IMR-90 (cell line): ENCODE results near the gene CLSTN1. TPM values are rescaled to one million over a fixed set of nuclear protein-coding genes. Genes with fewer than 3 reads are reported as not detected.

Source experiments
- ATAC-seq: fragments of 200-7000 bp; cut with Tn5 transposase; 2 replicates; pipeline ENCODE4 v1.9.1; 2020; ENCODE audit warnings: low read depth, mild to moderate bottlenecking, moderate library complexity
- BruUV-seq: library from RNA; stranded (reverse); fragments of 400-500 nt; replicated peaks from 2 replicates; lab custom pipeline; 2021; lab: Mats Ljungman, UMichigan
- CTCF ChIA-PET: fragments of 300-600 bp; formaldehyde crosslinking; extraction: SDS; loops from one replicate; lab custom pipeline; 2021; ENCODE audit warnings: antibody characterized with exemption; lab: Yijun Ruan, JAX
- POLR2A ChIA-PET: fragments of 300-600 bp; sonication (Branson Sonifier 250); formaldehyde crosslinking; loops from one replicate; lab custom pipeline; 2022; ENCODE audit warnings: antibody characterized with exemption; ENCODE audit not compliant: unreplicated experiment; lab: Charles Lee
- DNase-seq: peaks from one replicate; pipeline ENCODE4 v3.0.0; 2013
- H2AFZ ChIP-seq: replicated peaks from 2 replicates; pipeline ENCODE3; 2013; ENCODE audit warnings: low read length, mild to moderate bottlenecking; ENCODE audit not compliant: poor library complexity
- H2AK5ac ChIP-seq: 2 replicates; pipeline ENCODE4 v1.6.1; 2013; ENCODE audit warnings: low read depth, low read length, inconsistent platforms
- H2AK9ac ChIP-seq: replicated peaks from 2 replicates; pipeline ENCODE3; 2013; ENCODE audit warnings: mild to moderate bottlenecking, low read depth, low read length, moderate library complexity; ENCODE audit not compliant: poor library complexity
- H2BK120ac ChIP-seq: 2 replicates; pipeline ENCODE4 v1.6.1; 2013; ENCODE audit warnings: low read depth, low read length, inconsistent platforms
- H2BK15ac ChIP-seq: 3 replicates; pipeline ENCODE4 v1.6.1; 2013; ENCODE audit warnings: low read depth, low read length, inconsistent platforms
- H2BK20ac ChIP-seq: 2 replicates; pipeline ENCODE4 v1.6.1; 2013; ENCODE audit warnings: low read depth, mild to moderate bottlenecking, inconsistent platforms, low read length, moderate library complexity
- H2BK5ac ChIP-seq: 2 replicates; pipeline ENCODE4 v1.6.1; 2013; ENCODE audit warnings: mild to moderate bottlenecking, low read depth, low read length, inconsistent platforms; ENCODE audit not compliant: poor library complexity, severe bottlenecking
- H3K14ac ChIP-seq: replicated peaks from 2 replicates; pipeline ENCODE4 v1.6.1; 2013; ENCODE audit warnings: low read depth, low read length, inconsistent platforms
- H3K18ac ChIP-seq: 2 replicates; pipeline ENCODE4 v1.6.1; 2013; ENCODE audit warnings: low read depth, low read length, control low read depth
- H3K23ac ChIP-seq: 2 replicates; pipeline ENCODE4 v1.6.1; 2013; ENCODE audit warnings: low read depth, low read length, inconsistent platforms
- H3K27ac ChIP-seq: 2 replicates; pipeline ENCODE4 v1.5.1; 2013; ENCODE audit warnings: mild to moderate bottlenecking, control low read depth, low read length; ENCODE audit not compliant: insufficient read depth
- H3K27me3 ChIP-seq: 2 replicates; pipeline ENCODE4 v1.6.1; 2013; ENCODE audit warnings: low read length; ENCODE audit not compliant: control insufficient read depth, insufficient read depth
- H3K36me3 ChIP-seq: 2 replicates; pipeline ENCODE4 v1.6.1; 2013; ENCODE audit warnings: low read length, mixed read lengths; ENCODE audit not compliant: control insufficient read depth, insufficient read depth
- H3K4ac ChIP-seq: 2 replicates; pipeline ENCODE4 v1.6.1; 2013; ENCODE audit warnings: low read depth, low read length, inconsistent platforms
- H3K4me1 ChIP-seq: 2 replicates; pipeline ENCODE4 v1.6.1; 2013; ENCODE audit warnings: low read length, mixed read lengths; ENCODE audit not compliant: control insufficient read depth, insufficient read depth
- H3K4me2 ChIP-seq: 2 replicates; pipeline ENCODE4 v1.6.1; 2013; ENCODE audit warnings: low read depth, mild to moderate bottlenecking, control low read depth, low read length, moderate library complexity
- H3K4me3 ChIP-seq: 2 replicates; pipeline ENCODE4 v1.5.1; 2013; ENCODE audit warnings: low read depth, mild to moderate bottlenecking, control low read depth, low read length, moderate library complexity; ENCODE audit not compliant: insufficient read depth
- H3K56ac ChIP-seq: 2 replicates; pipeline ENCODE4 v1.6.1; 2013; ENCODE audit warnings: low read length, inconsistent platforms; ENCODE audit not compliant: insufficient read depth; ENCODE audit errors: extremely low read depth
- H3K79me1 ChIP-seq, 2 experiments: 2 replicates each; pipeline ENCODE4 v1.6.1; 2013; ENCODE audit warnings: low read length in 2 of 2, inconsistent platforms in 1 of 2, low read depth in 1 of 2
- H3K9ac ChIP-seq: 2 replicates; pipeline ENCODE4 v1.6.1; 2013; ENCODE audit warnings: low read depth, low read length, control low read depth
- H3K9me1 ChIP-seq: 2 replicates; pipeline ENCODE4 v1.6.1; 2013; ENCODE audit warnings: low read length, inconsistent platforms; ENCODE audit not compliant: insufficient read depth
- H3K9me3 ChIP-seq: 2 replicates; pipeline ENCODE4 v1.6.1; 2013; ENCODE audit warnings: low read length; ENCODE audit not compliant: control insufficient read depth, insufficient read depth
- H4K20me1 ChIP-seq: 2 replicates; pipeline ENCODE4 v1.6.1; 2013; ENCODE audit warnings: low read length, inconsistent platforms; ENCODE audit not compliant: insufficient read depth
- H4K5ac ChIP-seq: 2 replicates; pipeline ENCODE4 v1.6.1; 2013; ENCODE audit warnings: mild to moderate bottlenecking, low read depth, low read length, control low read depth
- H4K8ac ChIP-seq, 2 experiments: 2 replicates each; pipeline ENCODE4 v1.6.1; 2013; ENCODE audit warnings: low read depth in 2 of 2, low read length in 2 of 2, control low read depth in 1 of 2, inconsistent platforms in 1 of 2
- H4K91ac ChIP-seq: 2 replicates; pipeline ENCODE4 v1.6.1; 2013; ENCODE audit warnings: low read depth, low read length, inconsistent platforms; ENCODE audit not compliant: insufficient read depth
- CHD1 ChIP-seq: IDR thresholded peaks from 2 replicates; pipeline ENCODE4 v1.6.1; 2012; ENCODE audit warnings: low read depth, low read length, improper control_type of control experiment
- USF2 ChIP-seq: fragments of 150-350 bp; IDR thresholded peaks from 2 replicates; pipeline ENCODE4 v1.6.1; 2017; ENCODE audit warnings: mild to moderate bottlenecking, antibody characterized with exemption, low read length, low read depth
- WGBS, 2 experiments: methylation state at CpG; one replicate each; pipeline versions ENCODE4 v1.1.5 to v1.1.7; 2013; ENCODE audit warnings: missing lambda C conversion rate in 2 of 2; ENCODE audit not compliant: insufficient read length in 1 of 2; ENCODE audit errors: extremely low coverage in 2 of 2; 5-methylcytosine and 5-hydroxymethylcytosine counted together
- dilution Hi-C: fragments of 300-500 bp; cut with HindIII; formaldehyde crosslinking; loops from one replicate; pipeline ENCODE4 v1.14.3; 2018; ENCODE audit warnings: low sequenced_read_pairs; ENCODE audit not compliant: unreplicated experiment
- in situ Hi-C: fragments of 300-500 bp; cut with MboI; formaldehyde crosslinking; loops from 3 replicates; pipeline ENCODE4 v1.14.3; 2019; ENCODE audit warnings: low sequenced_read_pairs, inconsistent platforms, mixed read lengths
- intact Hi-C: fragments of 100-400 bp; cut with micrococcal nuclease; formaldehyde crosslinking; loops from 2 replicates; pipeline ENCODE4 v1.10.0; 2022
- polyA plus RNA-seq, 3 experiments: library from polyadenylated mRNA; depleted of rRNA; stranded (reverse); fragments of >200 nt; gene quantifications; 2 replicates each; pipeline ENCODE4 v1.2.3, GENCODE V29; 2012; ENCODE audit warnings: low replicate concordance in 1 of 3
- total RNA-seq: library from RNA; depleted of rRNA; stranded (reverse); fragments of >200 nt; gene quantifications from 2 replicates; pipeline ENCODE4 v1.2.3, GENCODE V29; 2012

CLSTN1 gene
- total and polyA plus RNA-seq, 2 of the 4 experiments (the other 2 are of a cell fraction): 30.1 to 72.2 TPM

DNA sequence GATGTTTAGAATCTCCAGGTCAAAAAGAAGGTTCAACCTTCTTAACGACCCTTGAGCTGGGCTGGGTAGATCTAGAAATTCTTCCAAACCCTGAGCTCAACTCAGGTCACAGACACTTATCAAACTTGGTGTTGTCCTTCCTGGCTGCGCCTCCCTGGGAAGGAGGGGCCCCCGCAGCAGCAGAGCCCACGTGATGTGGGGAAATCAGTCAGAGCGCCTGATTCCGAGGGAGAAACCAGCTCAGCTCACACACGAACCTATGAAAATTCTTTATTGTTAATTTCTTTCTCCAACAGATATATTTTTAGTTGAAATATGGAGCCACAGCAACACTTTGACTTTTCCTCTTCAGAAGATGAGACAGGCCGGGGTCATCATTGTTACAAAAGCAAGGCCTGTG is 24.3 kb upstream of the CLSTN1 start:
- H3K18ac ChIP-seq: no peak overlapping the region
- H3K79me1 ChIP-seq: no peaks in the 10 kb centered on the region; a peak in 1 of 4 replicates
- no peaks in the 10 kb centered on the region for H3K9me3 ChIP-seq
- H2BK20ac ChIP-seq: no peak overlapping the region
- no peak overlapping the region for H3K27ac ChIP-seq
- no peak overlapping the region for H2AK5ac ChIP-seq
- no peaks in the 10 kb centered on the region for H3K27me3 ChIP-seq
- in situ Hi-C loops (no loop called here), dilution Hi-C loops (no loop called here), intact Hi-C loops (no loop called here)
- no peak overlapping the region for H3K4ac ChIP-seq
- no peaks in the 10 kb centered on the region; the same call in 1 of the 2 replicates for H3K4me1 ChIP-seq
- H4K20me1 ChIP-seq: no peaks in the 10 kb centered on the region
- POLR2A ChIA-PET: interaction anchor here (0.6 kb wide), 1 partner anchor 77 kb away, joined by 4 read pairs; no protein-coding TSS in a partner anchor
- CTCF ChIA-PET: no interaction called here
- H3K9ac ChIP-seq: no peak overlapping the region
- BruUV-seq: no TSS peak
- no peak overlapping the region for H4K91ac ChIP-seq
- no peak overlapping the region for H2AFZ ChIP-seq
- no CpG with 5 or more reads among the region's 8 CpGs for WGBS, 2 experiments
- H3K14ac ChIP-seq: no peak overlapping the region
- no peaks in the 10 kb centered on the region for H3K36me3 ChIP-seq
- H3K23ac ChIP-seq: no peak overlapping the region
- no peak overlapping the region for H3K4me2 ChIP-seq
- no peak overlapping the region for H2BK5ac ChIP-seq
- no peak for DNase-seq
- no peak overlapping the region for H4K8ac ChIP-seq
- no peak overlapping the region for H2BK120ac ChIP-seq
- no peak for ATAC-seq
- H2BK15ac ChIP-seq: no peak overlapping the region
- H4K5ac ChIP-seq: no peak overlapping the region
- no peaks in the 10 kb centered on the region for H3K9me1 ChIP-seq
- no peak overlapping the region for H3K4me3 ChIP-seq
- TF ChIP-seq USF2 (peak; percentile 20; the same call in 1 of the 2 replicates), CHD1 (no peak)
- no peak overlapping the region for H2AK9ac ChIP-seq
- no peak overlapping the region for H3K56ac ChIP-seq
